Tibial artery (tissue), 4 donors: ENCODE results near the gene CCDC181.

ENCODE experiments used
- DNase-seq, 2 donors: peaks; one replicate each; pipeline ENCODE4 v3.0.0-alpha.2; 2019
- H3K27ac ChIP-seq, 2 donors: fragments of 200-600 bp; sonication (generic) in 1 of 2; 1 replicate in 1 of 2; 2 replicates in 1 of 2; pipeline ENCODE4 v1.5.1; 2018 to 2019; ENCODE audit warnings: mild to moderate bottlenecking in 1 of 2
- H3K27me3 ChIP-seq, 2 donors: fragments of 200-600 bp; sonication (generic) in 1 of 2; one replicate each; pipeline versions ENCODE4 v1.5.1 to v1.6.0; 2016 to 2019
- H3K36me3 ChIP-seq, 3 donors: fragments of 200-600 bp; sonication (generic) in 2 of 3; one replicate each; pipeline ENCODE4 v1.5.1; 2016 to 2019; ENCODE audit warnings: mild to moderate bottlenecking in 2 of 3
- H3K4me1 ChIP-seq, 4 donors: fragments of 200-600 bp; sonication (generic) in 2 of 4; 1 replicate in 3 of 4; 2 replicates in 1 of 4; pipeline ENCODE4 v1.5.1; 2016 to 2019
- H3K4me3 ChIP-seq, 2 donors: fragments of 200-600 bp; sonication (generic) in 1 of 2; 1 replicate in 1 of 2; 2 replicates in 1 of 2; pipeline ENCODE4 v1.5.1; 2018 to 2019; ENCODE audit warnings: mild to moderate bottlenecking in 2 of 2
- H3K9me3 ChIP-seq, 3 donors: fragments of 200-600 bp; sonication (generic) in 1 of 3; one replicate each; pipeline ENCODE4 v1.5.1; 2016 to 2019
- CTCF ChIP-seq, 2 experiments: fragments of 200-600 bp in 1 of 2; fragments of 450-650 bp in 1 of 2; IDR thresholded peaks; one replicate each; pipeline ENCODE4 v1.5.1; 2017 to 2019; ENCODE audit warnings: antibody characterized with exemption in 2 of 2, mild to moderate bottlenecking in 1 of 2, moderate library complexity in 1 of 2
- intact Hi-C: fragments of 100-400 bp; cut with DNase I; formaldehyde crosslinking; loops from one replicate; pipeline ENCODE4 v1.15.0; 2023; ENCODE audit warnings: low total_unique reads

The CCDC181 gene

GRCh38 chr1:169468982-169469381 is 41.7 kb upstream of the CCDC181 start:
- intact Hi-C loops, result no loop called here
- H3K9me3 ChIP-seq, result no peaks in the 10 kb centered on the region

GRCh38 chr1:169466259-169467230 is 39.3 kb upstream of the CCDC181 start:
- peak; percentile 42 to 43 for TF ChIP-seq CTCF (IDR thresholded peaks at IDR 0.05)
- intact Hi-C loops, result no loop called here
- Histone ChIP-seq H3K9me3 (no peaks in the 10 kb centered on the region), H3K27ac (no peak overlapping the region), H3K36me3 (peaks cover 14 to 42% (median 17%) of the 10 kb centered on the region in 3 donors), H3K4me3 (no peak overlapping the region), H3K4me1 (no peaks in the 10 kb centered on the region), H3K27me3 (no peaks in the 10 kb centered on the region)
- DNase-seq, result no peak

More at GRCh38 chr1:169468982-169469381, 41.7 kb upstream of the CCDC181 start:
- Histone ChIP-seq H3K36me3 (peaks cover 14 to 42% (median 17%) of the 10 kb centered on the region in 3 donors), H3K4me1 (no peaks in the 10 kb centered on the region), H3K27me3 (no peaks in the 10 kb centered on the region), H3K27ac (no peak overlapping the region), H3K4me3 (no peak overlapping the region)
- DNase-seq, result no peak
- TF ChIP-seq CTCF (IDR thresholded peaks at IDR 0.05), result no peak

GRCh38 chr1:169465281-169465680 is 38.0 kb upstream of the CCDC181 start:
- no peak for DNase-seq
- Histone ChIP-seq H3K4me1 (peaks cover 0 to 3% (median 0%) of the 10 kb centered on the region in 4 donors), H3K9me3 (no peaks in the 10 kb centered on the region), H3K27ac (no peak overlapping the region), H3K27me3 (peaks cover 0 to 3% of the 10 kb centered on the region in 2 donors), H3K4me3 (no peak overlapping the region), H3K36me3 (peaks cover 14 to 42% (median 17%) of the 10 kb centered on the region in 3 donors)
- intact Hi-C loops, result no loop called here
- TF ChIP-seq CTCF (IDR thresholded peaks at IDR 0.05), result no peak

DNA sequence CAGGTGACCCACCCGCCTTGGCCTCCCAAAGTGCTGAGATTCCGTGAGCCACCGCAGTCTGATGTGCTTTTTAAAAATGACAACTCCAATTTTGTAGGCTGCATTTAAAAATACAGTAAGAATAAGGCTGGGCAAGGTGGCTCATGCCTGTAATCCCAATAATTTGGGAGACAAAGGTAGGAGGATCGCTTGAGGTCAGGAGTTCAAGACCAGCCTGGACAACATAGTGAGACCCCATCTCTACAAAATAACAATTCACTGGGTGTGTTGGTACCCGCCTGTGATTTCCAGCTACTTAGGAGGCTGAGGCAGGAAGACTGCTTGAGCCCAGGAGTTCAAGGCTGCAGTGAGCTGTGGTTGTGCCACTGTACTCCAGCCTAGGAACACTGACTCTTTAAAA is 35.1 kb upstream of the CCDC181 start:
- Histone ChIP-seq H3K4me1 (peaks cover 0 to 4% (median 0%) of the 10 kb centered on the region in 4 donors), H3K36me3 (peaks cover 10 to 26% (median 11%) of the 10 kb centered on the region in 3 donors), H3K4me3 (no peak overlapping the region), H3K27me3 (peaks cover 0 to 4% of the 10 kb centered on the region in 2 donors), H3K27ac (no peak overlapping the region), H3K9me3 (peaks cover 0 to 3% (median under 1%) of the 10 kb centered on the region in 3 donors)
- no peak for DNase-seq
- intact Hi-C loops, result no loop called here
- TF ChIP-seq CTCF (IDR thresholded peaks at IDR 0.05), result no peak

GRCh38 chr1:169461390-169462000 is 34.2 kb upstream of the CCDC181 start:
- intact Hi-C loops, result no loop called here
- no peak overlapping the region for H3K4me3 ChIP-seq
- peaks cover 0 to 9% (median 7%) of the 10 kb centered on the region in 3 donors for H3K9me3 ChIP-seq
- peaks cover 0 to 4% (median 0%) of the 10 kb centered on the region in 4 donors for H3K4me1 ChIP-seq
- no peak for TF ChIP-seq CTCF (IDR thresholded peaks at IDR 0.05)
- no peak overlapping the region for H3K27ac ChIP-seq
- DNase-seq, result no peak
- H3K27me3 ChIP-seq, result peaks cover 0 to 4% of the 10 kb centered on the region in 2 donors
- peaks cover 11 to 17% (median 12%) of the 10 kb centered on the region in 3 donors for H3K36me3 ChIP-seq
